Occipital lobe (tissue), 2 donors: ENCODE data around the gene C1QA. TPM values are rescaled to one million over a fixed set of nuclear protein-coding genes. Genes with fewer than 3 reads are reported as not detected.
"Not testable (repeated sequence)": the region's sequence is repeated elsewhere in the genome, so short reads cannot be mapped to it uniquely, and the experiment has no call there.

ENCODE experiments used
- DNase-seq: peaks from one replicate; lab custom pipeline; 2025; lab: John Stamatoyannopoulos, UW
- total RNA-seq: library from RNA; depleted of rRNA; stranded (reverse); fragments of >200 nt; gene quantifications from one replicate; pipeline ENCODE4 v1.2.3, GENCODE V29; 2014

Gene C1QA
- total RNA-seq, 1 donor from 2014 or later: 10.9 TPM

- DNase-seq: no peak
Measured at GRCh38 chr1:22639286-22639685, 2.9 kb downstream of the C1QA start.

- DNase-seq: no peak
Measured at GRCh38 chr1:22641247-22641646, 4.8 kb downstream of the C1QA start.

- DNase-seq: peak; percentile 34
Measured at GRCh38 chr1:22641906-22642636, 5.6 kb downstream of the C1QA start.

- no peak for DNase-seq
Measured at GRCh38 chr1:22643381-22643780, 7.0 kb downstream of the C1QA start, which contains the start of gene C1QC. TSS of gene C1QC (plus strand) at chr1:22643633. CDS start at chr1:22644024, 391 bp downstream.

- DNase-seq: no peak
Measured at GRCh38 chr1:22643928-22644327, 7.5 kb downstream of the C1QA start.

GRCh38 chr1:22645931-22646330, 9.5 kb downstream of the C1QA start:
- no peak for DNase-seq

GRCh38 chr1:22646384-22646783, 10.0 kb downstream of the C1QA start:
- DNase-seq: no peak

GRCh38 chr1:22650089-22650693, 13.8 kb downstream of the C1QA start:
- no peak for DNase-seq

GRCh38 chr1:22651941-22652856, 15.8 kb downstream of the C1QA start:
- DNase-seq: no peak

- no peak for DNase-seq
Measured at GRCh38 chr1:22652881-22653316, 16.5 kb downstream of the C1QA start, which contains the start of gene C1QB. TSS of gene C1QB (plus strand) at chr1:22653236. CDS start at chr1:22659463, 6,227 bp downstream.

- no peak for DNase-seq
Measured at GRCh38 chr1:22654692-22655091, 18.3 kb downstream of the C1QA start.

GRCh38 chr1:22658385-22659163, 22.1 kb downstream of the C1QA start:
- no peak for DNase-seq

GRCh38 chr1:22660716-22661241, 24.4 kb downstream of the C1QA start:
- DNase-seq: no peak

- no peak for DNase-seq
Measured at GRCh38 chr1:22661880-22662279, 25.5 kb downstream of the C1QA start.

GRCh38 chr1:22662318-22662717, 25.9 kb downstream of the C1QA start:
- DNase-seq: no peak

GRCh38 chr1:22662986-22663408, 26.6 kb downstream of the C1QA start:
- no peak for DNase-seq

GRCh38 chr1:22665752-22666151, 29.3 kb downstream of the C1QA start:
- DNase-seq: no peak

GRCh38 chr1:22666412-22666811, 30.0 kb downstream of the C1QA start:
- DNase-seq: no peak

- DNase-seq: not testable (repeated sequence)
Measured at GRCh38 chr1:22668840-22669239, 32.4 kb downstream of the C1QA start.

GRCh38 chr1:22670352-22670975, 34.0 kb downstream of the C1QA start:
- DNase-seq: no peak
